OCI-LY1 (cell line): Measurements from ENCODE around the gene MAPK8IP3.
"Not testable (repeated sequence)": the region's sequence is repeated elsewhere in the genome, so short reads cannot be mapped to it uniquely, and the experiment has no call there.

Experiments used
- H2AFZ ChIP-seq: fragments of 200-600 bp; sonication (generic), shearing (Covaris generic); 2 replicates; pipeline ENCODE4 v1.6.0; 2014; ENCODE audit warnings: antibody characterized with exemption, mild to moderate bottlenecking, low read length
- H3F3A ChIP-seq: fragments of 200-600 bp; sonication (generic), shearing (Covaris generic); 2 replicates; pipeline ENCODE4 v1.6.0; 2014; ENCODE audit warnings: mild to moderate bottlenecking, antibody characterized with exemption, low read length, moderate library complexity; ENCODE audit not compliant: insufficient read depth
- H3K27ac ChIP-seq: fragments of 200-600 bp; sonication (generic); 2 replicates; pipeline ENCODE4 v1.5.1; 2014; ENCODE audit warnings: low read length, mixed run types, mild to moderate bottlenecking, low read depth; ENCODE audit not compliant: poor library complexity, severe bottlenecking
- H3K27me3 ChIP-seq: fragments of 200-600 bp; sonication (generic); 2 replicates; pipeline ENCODE4 v1.6.0; 2014; ENCODE audit warnings: antibody characterized with exemption, mild to moderate bottlenecking, low read length, moderate library complexity; ENCODE audit not compliant: insufficient read depth
- H3K36me3 ChIP-seq: fragments of 200-600 bp; sonication (generic); 2 replicates; pipeline ENCODE4 v1.6.1; 2014; ENCODE audit warnings: mild to moderate bottlenecking, antibody characterized with exemption, low read length, moderate library complexity, mixed read lengths; ENCODE audit not compliant: insufficient read depth
- H3K4me1 ChIP-seq: fragments of 200-600 bp; sonication (generic); 2 replicates; pipeline ENCODE4 v1.5.1; 2014; ENCODE audit warnings: mild to moderate bottlenecking, low read length, moderate library complexity; ENCODE audit not compliant: insufficient read depth, severe bottlenecking
- H3K4me2 ChIP-seq: fragments of 200-600 bp; sonication (generic), shearing (Covaris generic); 2 replicates; pipeline ENCODE4 v1.6.1; 2014; ENCODE audit warnings: low read length
- H3K4me3 ChIP-seq: fragments of 200-600 bp; sonication (generic); 2 replicates; pipeline ENCODE4 v1.5.1; 2014; ENCODE audit warnings: low read length, low read depth, mild to moderate bottlenecking, mixed read lengths; ENCODE audit not compliant: poor library complexity, severe bottlenecking
- H3K79me2 ChIP-seq: fragments of 200-600 bp; shearing (Covaris generic); 2 replicates; pipeline ENCODE4 v1.6.1; 2016; ENCODE audit warnings: mixed run types, low read length, mixed read lengths; ENCODE audit not compliant: insufficient read depth
- H3K9ac ChIP-seq: fragments of 200-600 bp; sonication (generic), shearing (Covaris generic); 2 replicates; pipeline ENCODE4 v1.6.1; 2014; ENCODE audit warnings: mild to moderate bottlenecking, low read length, mixed read lengths
- H3K9me2 ChIP-seq: fragments of 200-600 bp; sonication (generic), shearing (Covaris generic); 2 replicates; pipeline ENCODE4 v1.6.1; 2014; ENCODE audit warnings: low read depth, mild to moderate bottlenecking, low read length, mixed read lengths
- H3K9me3 ChIP-seq: fragments of 200-600 bp; shearing (Covaris generic); 2 replicates; pipeline ENCODE4 v1.6.1; 2014; ENCODE audit warnings: low read length, mixed read lengths
- H4K20me1 ChIP-seq: fragments of 200-600 bp; sonication (generic), shearing (Covaris generic); 2 replicates; pipeline ENCODE4 v1.6.0; 2016; ENCODE audit warnings: mild to moderate bottlenecking, low read length; ENCODE audit not compliant: insufficient read depth
- EZH2 ChIP-seq: fragments of 200-600 bp; sonication (generic), shearing (Covaris generic); IDR thresholded peaks from 2 replicates; pipeline ENCODE4 v1.8.0; 2017; ENCODE audit warnings: borderline replicate concordance, mixed run types, mild to moderate bottlenecking, antibody characterized with exemption, low read length, moderate library complexity, mixed read lengths
- TF ChIP-seq, protein P1 (sequence below): fragments of 200-600 bp; sonication (generic), shearing (Covaris generic); IDR thresholded peaks from 2 replicates; pipeline ENCODE4 v1.5.1; 2017; ENCODE audit warnings: mild to moderate bottlenecking, antibody characterized with exemption, low read length, moderate library complexity, mixed read lengths

Gene MAPK8IP3

DNA sequence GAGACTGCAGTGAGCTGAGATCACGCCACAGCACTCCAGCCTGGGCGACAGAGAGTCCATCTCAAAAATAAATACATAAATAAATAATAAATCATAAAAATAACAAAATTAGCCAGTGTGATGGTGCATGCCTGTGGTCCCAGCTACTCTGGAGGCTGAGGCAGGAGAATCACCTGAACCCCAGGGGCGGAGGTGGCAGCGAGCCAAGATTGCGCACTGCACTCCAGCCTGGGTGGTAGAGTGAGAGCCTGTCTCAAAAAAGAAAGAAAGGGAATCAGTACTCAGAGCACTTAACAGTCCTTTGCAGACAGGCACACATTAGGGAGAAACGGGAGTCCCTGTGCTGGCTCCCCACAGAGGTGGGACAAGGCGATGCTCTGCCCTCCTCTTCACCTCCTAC, 25.1 kb downstream of the MAPK8IP3 start:
- no peak overlapping the region for H3K27ac ChIP-seq
- H3K9me2 ChIP-seq = no peaks in the 10 kb centered on the region
- no peak overlapping the region for H3K4me2 ChIP-seq
- TF ChIP-seq, protein P1, sequence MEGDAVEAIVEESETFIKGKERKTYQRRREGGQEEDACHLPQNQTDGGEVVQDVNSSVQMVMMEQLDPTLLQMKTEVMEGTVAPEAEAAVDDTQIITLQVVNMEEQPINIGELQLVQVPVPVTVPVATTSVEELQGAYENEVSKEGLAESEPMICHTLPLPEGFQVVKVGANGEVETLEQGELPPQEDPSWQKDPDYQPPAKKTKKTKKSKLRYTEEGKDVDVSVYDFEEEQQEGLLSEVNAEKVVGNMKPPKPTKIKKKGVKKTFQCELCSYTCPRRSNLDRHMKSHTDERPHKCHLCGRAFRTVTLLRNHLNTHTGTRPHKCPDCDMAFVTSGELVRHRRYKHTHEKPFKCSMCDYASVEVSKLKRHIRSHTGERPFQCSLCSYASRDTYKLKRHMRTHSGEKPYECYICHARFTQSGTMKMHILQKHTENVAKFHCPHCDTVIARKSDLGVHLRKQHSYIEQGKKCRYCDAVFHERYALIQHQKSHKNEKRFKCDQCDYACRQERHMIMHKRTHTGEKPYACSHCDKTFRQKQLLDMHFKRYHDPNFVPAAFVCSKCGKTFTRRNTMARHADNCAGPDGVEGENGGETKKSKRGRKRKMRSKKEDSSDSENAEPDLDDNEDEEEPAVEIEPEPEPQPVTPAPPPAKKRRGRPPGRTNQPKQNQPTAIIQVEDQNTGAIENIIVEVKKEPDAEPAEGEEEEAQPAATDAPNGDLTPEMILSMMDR = no peak
- TF ChIP-seq EZH2 = no peak
- no peaks in the 10 kb centered on the region for H3K9me3 ChIP-seq
- H3K9ac ChIP-seq = no peak overlapping the region
- peaks cover 80% of the 10 kb centered on the region for H3K36me3 ChIP-seq
- no peak overlapping the region for H2AFZ ChIP-seq
- no peaks in the 10 kb centered on the region for H3K4me1 ChIP-seq
- H4K20me1 ChIP-seq = no peaks in the 10 kb centered on the region
- no peaks in the 10 kb centered on the region for H3K27me3 ChIP-seq
- H3F3A ChIP-seq = no peaks in the 10 kb centered on the region
- no peak overlapping the region for H3K4me3 ChIP-seq
- no peaks in the 10 kb centered on the region for H3K79me2 ChIP-seq

DNA sequence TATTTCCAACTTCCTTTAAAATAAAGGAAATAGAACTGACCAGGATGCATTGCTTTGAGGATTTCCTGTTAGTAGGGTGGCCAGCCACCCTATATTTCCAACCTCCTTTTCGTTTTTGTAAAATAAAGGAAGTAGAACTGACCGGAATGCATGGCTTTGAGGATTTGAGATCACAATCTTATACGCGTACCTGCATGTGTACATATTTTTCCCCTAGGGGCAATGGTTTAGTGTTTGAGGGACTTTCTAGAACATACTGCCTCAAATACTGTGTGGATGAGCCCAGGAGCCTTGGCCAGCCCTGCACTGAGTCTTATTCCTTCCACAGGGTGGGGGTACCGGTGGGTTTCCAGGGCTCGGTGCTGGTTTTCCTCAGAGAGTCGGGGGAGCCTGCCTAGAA, 25.6 kb downstream of the MAPK8IP3 start:
- no peaks in the 10 kb centered on the region for H3K4me1 ChIP-seq
- no peaks in the 10 kb centered on the region for H4K20me1 ChIP-seq
- 0 out of 2 replicates have a peak, but pooled peaks cover 2% of the 10 kb centered on the region for H3F3A ChIP-seq
- TF ChIP-seq EZH2 = no peak
- TF ChIP-seq, protein P1 = no peak
- H3K27ac ChIP-seq = no peak overlapping the region
- no peak overlapping the region for H3K4me3 ChIP-seq
- no peaks in the 10 kb centered on the region for H3K9me2 ChIP-seq
- no peak overlapping the region for H3K9ac ChIP-seq
- H3K27me3 ChIP-seq = no peaks in the 10 kb centered on the region
- no peaks in the 10 kb centered on the region for H3K79me2 ChIP-seq
- H2AFZ ChIP-seq = no peak overlapping the region
- no peak overlapping the region for H3K4me2 ChIP-seq
- H3K9me3 ChIP-seq = no peaks in the 10 kb centered on the region
- H3K36me3 ChIP-seq = peaks cover 75% of the 10 kb centered on the region

DNA sequence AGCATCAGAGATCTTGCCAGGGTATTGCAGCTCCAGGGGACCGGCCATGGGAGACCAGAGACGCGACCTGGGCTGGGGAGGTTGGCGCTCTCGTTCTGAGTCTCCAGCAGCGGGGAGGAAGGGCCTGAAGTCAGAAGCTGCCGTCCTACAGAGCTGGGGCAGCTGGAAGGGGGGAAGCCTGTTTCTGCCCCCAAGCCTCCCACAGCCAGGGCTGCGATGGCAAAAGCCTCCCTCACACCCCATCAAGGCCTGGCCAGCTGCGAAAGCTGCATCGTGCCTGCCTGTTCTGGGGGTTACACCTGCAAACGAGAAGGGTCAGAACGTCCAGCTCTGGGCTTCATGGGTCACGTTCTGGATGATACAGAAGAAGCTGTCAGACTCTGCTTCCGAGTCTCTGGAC, 26.1 kb downstream of the MAPK8IP3 start:
- no peaks in the 10 kb centered on the region for H3K79me2 ChIP-seq
- no peak overlapping the region for H3K9ac ChIP-seq
- no peaks in the 10 kb centered on the region for H3K27me3 ChIP-seq
- H3K27ac ChIP-seq = no peak overlapping the region
- no peak overlapping the region for H2AFZ ChIP-seq
- TF ChIP-seq, protein P1 = no peak
- no peak for TF ChIP-seq EZH2
- H3K4me3 ChIP-seq = no peak overlapping the region
- no peaks in the 10 kb centered on the region for H4K20me1 ChIP-seq
- H3K4me2 ChIP-seq = no peak overlapping the region
- 0 out of 2 replicates have a peak, but pooled peaks cover 6% of the 10 kb centered on the region for H3F3A ChIP-seq
- peaks cover 70% of the 10 kb centered on the region for H3K36me3 ChIP-seq
- H3K9me3 ChIP-seq = no peaks in the 10 kb centered on the region
- H3K4me1 ChIP-seq = no peaks in the 10 kb centered on the region
- no peaks in the 10 kb centered on the region for H3K9me2 ChIP-seq

DNA sequence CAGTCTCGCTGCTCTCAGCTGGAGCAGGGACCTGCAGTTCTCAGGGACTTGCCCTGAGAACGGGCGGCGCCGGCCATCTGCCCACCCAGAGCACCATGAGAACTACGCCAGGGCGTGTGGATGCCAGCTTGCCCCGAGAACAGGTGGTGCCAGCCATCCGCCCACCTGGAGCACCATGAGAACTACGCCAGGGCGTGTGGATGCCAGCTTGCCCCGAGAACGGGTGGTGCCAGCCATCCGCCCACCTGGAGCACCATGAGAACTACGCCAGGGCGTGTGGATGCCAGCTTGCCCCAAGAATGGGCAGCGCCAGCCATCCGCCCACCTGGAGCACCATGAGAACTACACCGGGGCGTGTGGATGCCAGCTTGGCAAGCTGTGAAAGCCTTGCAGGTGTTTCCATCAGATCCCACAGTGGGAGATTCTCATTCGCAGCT, 26.6 kb downstream of the MAPK8IP3 start:
- not testable (repeated sequence) for H3K79me2 ChIP-seq, H4K20me1 ChIP-seq, H3K9ac ChIP-seq, H3K4me3 ChIP-seq, H3K9me2 ChIP-seq, H2AFZ ChIP-seq, H3K27ac ChIP-seq, H3K4me1 ChIP-seq, H3K27me3 ChIP-seq, H3K9me3 ChIP-seq, H3K4me2 ChIP-seq, H3F3A ChIP-seq
- peaks cover 65% of the 10 kb centered on the region for H3K36me3 ChIP-seq
